BE2C (cell line): ENCODE measurements around the gene SLC7A5.
A peak's percentile ranks its signal among the peaks of the same experiment; 100 is the strongest.
"Not testable (repeated sequence)": the region's sequence is repeated elsewhere in the genome, so short reads cannot be mapped to it uniquely, and the experiment has no call there.

Experiments used
- DNase-seq: peaks from one replicate; pipeline ENCODE4 v3.0.0-alpha.2; 2020
- H3K27me3 ChIP-seq: fragments of 250-450 bp; sonication (Bioruptor Pico); 2 replicates; pipeline ENCODE4 v1.5.1; 2020; ENCODE audit warnings: mild to moderate bottlenecking
- H3K36me3 ChIP-seq: fragments of 250-450 bp; sonication (Bioruptor Pico); 2 replicates; pipeline ENCODE4 v1.5.1; 2020; ENCODE audit warnings: mild to moderate bottlenecking
- H3K4me1 ChIP-seq: fragments of 250-450 bp; sonication (Bioruptor Pico); 2 replicates; pipeline ENCODE4 v1.5.1; 2020
- H3K4me3 ChIP-seq: 2 replicates; pipeline ENCODE4 v1.5.1; 2011; ENCODE audit warnings: low read depth, low read length
- H3K9me3 ChIP-seq: fragments of 250-450 bp; sonication (Bioruptor Pico); 2 replicates; pipeline ENCODE4 v1.5.1; 2020
- CTCF ChIP-seq: IDR thresholded peaks from 2 replicates; pipeline ENCODE4 v1.5.1; 2012; ENCODE audit warnings: mild to moderate bottlenecking, low read depth, low read length

Gene SLC7A5

GRCh38 chr16:87829622-87829980 lies 39.7 kb downstream of the SLC7A5 start:
- DNase-seq = no peak
- H3K27me3 ChIP-seq = no peaks in the 10 kb centered on the region
- H3K9me3 ChIP-seq = no peaks in the 10 kb centered on the region
- peaks cover 22% of the 10 kb centered on the region for H3K4me1 ChIP-seq
- H3K4me3 ChIP-seq = no peak overlapping the region
- H3K36me3 ChIP-seq = peaks cover 48% of the 10 kb centered on the region
- TF ChIP-seq CTCF = no peak

GRCh38 chr16:87828907-87829621 lies 40.2 kb downstream of the SLC7A5 start:
- DNase-seq = peak; percentile 58
- H3K27me3 ChIP-seq = no peaks in the 10 kb centered on the region
- peaks cover 17% of the 10 kb centered on the region for H3K4me1 ChIP-seq
- no peak overlapping the region for H3K4me3 ChIP-seq
- no peak for TF ChIP-seq CTCF
- H3K9me3 ChIP-seq = no peaks in the 10 kb centered on the region
- H3K36me3 ChIP-seq = peaks cover 43% of the 10 kb centered on the region

GRCh38 chr16:87828071-87828906 lies 41.0 kb downstream of the SLC7A5 start:
- peaks cover 36% of the 10 kb centered on the region for H3K36me3 ChIP-seq
- H3K4me3 ChIP-seq = no peak overlapping the region
- no peaks in the 10 kb centered on the region for H3K27me3 ChIP-seq
- no peak for DNase-seq
- H3K4me1 ChIP-seq = peaks cover 15% of the 10 kb centered on the region
- no peak for TF ChIP-seq CTCF
- no peaks in the 10 kb centered on the region for H3K9me3 ChIP-seq

GRCh38 chr16:87827588-87827915 lies 41.8 kb downstream of the SLC7A5 start:
- H3K36me3 ChIP-seq = peaks cover 29% of the 10 kb centered on the region
- not testable (repeated sequence) for H3K4me3 ChIP-seq, DNase-seq, H3K9me3 ChIP-seq, H3K27me3 ChIP-seq
- peaks cover 15% of the 10 kb centered on the region for H3K4me1 ChIP-seq

GRCh38 chr16:87826798-87827587 lies 42.3 kb downstream of the SLC7A5 start:
- Histone ChIP-seq H3K9me3 (no peaks in the 10 kb centered on the region), H3K27me3 (no peaks in the 10 kb centered on the region), H3K4me3 (no peak overlapping the region), H3K4me1 (peaks cover 15% of the 10 kb centered on the region), H3K36me3 (peaks cover 24% of the 10 kb centered on the region)
- TF ChIP-seq CTCF = no peak
- no peak for DNase-seq

GRCh38 chr16:87826407-87826797 lies 42.9 kb downstream of the SLC7A5 start:
- not testable (repeated sequence) for H3K9me3 ChIP-seq, DNase-seq, H3K27me3 ChIP-seq, H3K4me3 ChIP-seq
- Histone ChIP-seq H3K36me3 (peaks cover 18% of the 10 kb centered on the region), H3K4me1 (peaks cover 16% of the 10 kb centered on the region)

- peaks cover 11% of the 10 kb centered on the region for H3K36me3 ChIP-seq
- not testable (repeated sequence) for DNase-seq, H3K27me3 ChIP-seq, H3K9me3 ChIP-seq, H3K4me3 ChIP-seq
- H3K4me1 ChIP-seq = peaks cover 18% of the 10 kb centered on the region
Measured at GRCh38 chr16:87825842-87826120, 43.5 kb downstream of the SLC7A5 start.
